Measurements from ENCODE around the gene KCNS3.

The KCNS3 gene

GRCh38 chr2:17943444-17943843 is 65.0 kb downstream of the KCNS3 start (continued):
- TF ChIP-seq PATZ1 (CRISPR knock-in tag; IDR thresholded peaks at IDR 0.05; ENCODE audit: borderline replicate concordance), result no peak
- no peak for TF ChIP-seq ZNF8 (CRISPR knock-in tag; IDR thresholded peaks at IDR 0.05)
- TF ChIP-seq OSR1 (CRISPR knock-in tag; IDR thresholded peaks at IDR 0.05), result no peak
- TF ChIP-seq ISL1 (CRISPR knock-in tag; IDR thresholded peaks at IDR 0.05), result no peak
- no peak for TF ChIP-seq TCF4 (CRISPR knock-in tag; IDR thresholded peaks at IDR 0.05; ENCODE audit: borderline replicate concordance)
- no peak for TF ChIP-seq ESRRG (CRISPR knock-in tag; IDR thresholded peaks at IDR 0.05)
- no peak for TF ChIP-seq ARNTL (CRISPR knock-in tag; IDR thresholded peaks at IDR 0.05; ENCODE audit: borderline replicate concordance, low read depth)

GRCh38 chr2:17947113-17947512 is 68.6 kb downstream of the KCNS3 start:
- ATAC-seq, result no peak
- TF ChIP-seq ARNTL (CRISPR knock-in tag; IDR thresholded peaks at IDR 0.05; ENCODE audit: borderline replicate concordance, low read depth) (no peak), PPARA (CRISPR knock-in tag; IDR thresholded peaks at IDR 0.05; ENCODE audit: borderline replicate concordance) (no peak), ZNF8 (CRISPR knock-in tag; IDR thresholded peaks at IDR 0.05) (no peak), TCF4 (CRISPR knock-in tag; IDR thresholded peaks at IDR 0.05; ENCODE audit: borderline replicate concordance) (no peak), ISL1 (CRISPR knock-in tag; IDR thresholded peaks at IDR 0.05) (no peak), OSR1 (CRISPR knock-in tag; IDR thresholded peaks at IDR 0.05) (no peak), ZNF565 (CRISPR knock-in tag; conservative IDR thresholded peaks at IDR 0.05; ENCODE audit: low read depth) (no peak), RARB (CRISPR knock-in tag; IDR thresholded peaks at IDR 0.05) (no peak), BACH2 (CRISPR knock-in tag; IDR thresholded peaks at IDR 0.05; ENCODE audit: borderline replicate concordance) (no peak), PATZ1 (CRISPR knock-in tag; IDR thresholded peaks at IDR 0.05; ENCODE audit: borderline replicate concordance) (no peak), SNAI2 (CRISPR knock-in tag; IDR thresholded peaks at IDR 0.05) (no peak), ESRRG (CRISPR knock-in tag; IDR thresholded peaks at IDR 0.05) (no peak), TOX (CRISPR knock-in tag; IDR thresholded peaks at IDR 0.05; ENCODE audit: borderline replicate concordance) (no peak), ZC3H10 (CRISPR knock-in tag; IDR thresholded peaks at IDR 0.05) (no peak), POU6F1 (CRISPR knock-in tag; IDR thresholded peaks at IDR 0.05; ENCODE audit: borderline replicate concordance, low read depth) (no peak), GLIS3 (CRISPR knock-in tag; IDR thresholded peaks at IDR 0.05) (no peak)

- TF ChIP-seq TSHZ2 (CRISPR knock-in tag; IDR thresholded peaks at IDR 0.05), result no peak
- no peak for TF ChIP-seq ESRRG (CRISPR knock-in tag; IDR thresholded peaks at IDR 0.05)
- no peak for TF ChIP-seq ARNTL (CRISPR knock-in tag; IDR thresholded peaks at IDR 0.05; ENCODE audit: borderline replicate concordance, low read depth)
- TF ChIP-seq ISL1 (CRISPR knock-in tag; IDR thresholded peaks at IDR 0.05), result no peak
- no peak for ATAC-seq
Observed at GRCh38 chr2:17950006-17950405, 71.5 kb downstream of the KCNS3 start.

GRCh38 chr2:17951563-17951962 is 73.1 kb downstream of the KCNS3 start:
- ATAC-seq, result no peak
- TF ChIP-seq ZFP30 (CRISPR knock-in tag; IDR thresholded peaks at IDR 0.05), result no peak
- TF ChIP-seq ZFP3 (CRISPR knock-in tag; IDR thresholded peaks at IDR 0.05), result no peak
- no peak for TF ChIP-seq TCF4 (CRISPR knock-in tag; IDR thresholded peaks at IDR 0.05; ENCODE audit: borderline replicate concordance)
- no peak for TF ChIP-seq GLIS3 (CRISPR knock-in tag; IDR thresholded peaks at IDR 0.05)
- TF ChIP-seq RARB (CRISPR knock-in tag; IDR thresholded peaks at IDR 0.05), result no peak
- no peak for TF ChIP-seq PPARA (CRISPR knock-in tag; IDR thresholded peaks at IDR 0.05; ENCODE audit: borderline replicate concordance)
- no peak for TF ChIP-seq CSDC2 (CRISPR knock-in tag; IDR thresholded peaks at IDR 0.05)
- TF ChIP-seq ZNF8 (CRISPR knock-in tag; IDR thresholded peaks at IDR 0.05), result no peak
- no peak for TF ChIP-seq TOX (CRISPR knock-in tag; IDR thresholded peaks at IDR 0.05; ENCODE audit: borderline replicate concordance)
- TF ChIP-seq CREB5 (CRISPR knock-in tag; IDR thresholded peaks at IDR 0.05; ENCODE audit: low read depth), result no peak
- no peak for TF ChIP-seq ZNF565 (CRISPR knock-in tag; conservative IDR thresholded peaks at IDR 0.05; ENCODE audit: low read depth)
- no peak for TF ChIP-seq ESRRG (CRISPR knock-in tag; IDR thresholded peaks at IDR 0.05)
- no peak for TF ChIP-seq TSHZ2 (CRISPR knock-in tag; IDR thresholded peaks at IDR 0.05)

Data from SK-N-SH treated with all-trans-retinoic acid at 6 μM for 48 hours (cell line).